Tibial artery (tissue), 4 donors: ENCODE results near the gene UNC45B.
A peak's percentile ranks its signal among the peaks of the same experiment; 100 is the strongest.
"Not testable (repeated sequence)": the region's sequence is repeated elsewhere in the genome, so short reads cannot be mapped to it uniquely, and the experiment has no call there.

Source experiments
- DNase-seq, 2 donors: peaks; one replicate each; pipeline ENCODE4 v3.0.0-alpha.2; 2019
- H3K27ac ChIP-seq, 2 donors: fragments of 200-600 bp; sonication (generic) in 1 of 2; 1 replicate in 1 of 2; 2 replicates in 1 of 2; pipeline ENCODE4 v1.5.1; 2018 to 2019; ENCODE audit warnings: mild to moderate bottlenecking in 1 of 2
- H3K27me3 ChIP-seq, 2 donors: fragments of 200-600 bp; sonication (generic) in 1 of 2; one replicate each; pipeline versions ENCODE4 v1.5.1 to v1.6.0; 2016 to 2019
- H3K36me3 ChIP-seq, 3 donors: fragments of 200-600 bp; sonication (generic) in 2 of 3; one replicate each; pipeline ENCODE4 v1.5.1; 2016 to 2019; ENCODE audit warnings: mild to moderate bottlenecking in 2 of 3
- H3K4me1 ChIP-seq, 4 donors: fragments of 200-600 bp; sonication (generic) in 2 of 4; 1 replicate in 3 of 4; 2 replicates in 1 of 4; pipeline ENCODE4 v1.5.1; 2016 to 2019
- H3K4me3 ChIP-seq, 2 donors: fragments of 200-600 bp; sonication (generic) in 1 of 2; 1 replicate in 1 of 2; 2 replicates in 1 of 2; pipeline ENCODE4 v1.5.1; 2018 to 2019; ENCODE audit warnings: mild to moderate bottlenecking in 2 of 2
- H3K9me3 ChIP-seq, 3 donors: fragments of 200-600 bp; sonication (generic) in 1 of 3; one replicate each; pipeline ENCODE4 v1.5.1; 2016 to 2019
- CTCF ChIP-seq, 2 experiments: fragments of 200-600 bp in 1 of 2; fragments of 450-650 bp in 1 of 2; IDR thresholded peaks; one replicate each; pipeline ENCODE4 v1.5.1; 2017 to 2019; ENCODE audit warnings: antibody characterized with exemption in 2 of 2, mild to moderate bottlenecking in 1 of 2, moderate library complexity in 1 of 2
- intact Hi-C: fragments of 100-400 bp; cut with DNase I; formaldehyde crosslinking; loops from one replicate; pipeline ENCODE4 v1.15.0; 2023; ENCODE audit warnings: low total_unique reads

UNC45B gene

GRCh38 chr17:35104844-35105450, 42.7 kb upstream of the UNC45B start:
- DNase-seq, result no peak
- Histone ChIP-seq H3K27me3 (no peaks in the 10 kb centered on the region), H3K27ac (no peak overlapping the region), H3K9me3 (no peaks in the 10 kb centered on the region), H3K4me3 (no peak overlapping the region), H3K36me3 (peaks cover 15 to 64% (median 43%) of the 10 kb centered on the region in 3 donors), H3K4me1 (no peaks in the 10 kb centered on the region)
- no peak for TF ChIP-seq CTCF (IDR thresholded peaks at IDR 0.05)
- intact Hi-C loops, result no loop called here

- not testable (repeated sequence) for H3K27me3 ChIP-seq, H3K9me3 ChIP-seq, H3K27ac ChIP-seq, H3K4me3 ChIP-seq, H3K4me1 ChIP-seq
- peaks cover 6 to 15% (median 9%) of the 10 kb centered on the region in 3 donors for H3K36me3 ChIP-seq
- intact Hi-C loops, result loop anchor here (10.0 kb wide), 1 partner anchor 126 kb away; the partner anchor contains the start of gene LIG3
- DNase-seq, result peak in 1 of 2 donors; percentile 25
Measured at GRCh38 chr17:35110791-35111190, 36.8 kb upstream of the UNC45B start.

GRCh38 chr17:35116845-35117244, 30.8 kb upstream of the UNC45B start:
- no peak for TF ChIP-seq CTCF (IDR thresholded peaks at IDR 0.05)
- Histone ChIP-seq H3K9me3 (no peaks in the 10 kb centered on the region), H3K4me3 (no peak overlapping the region), H3K27ac (no peak overlapping the region), H3K36me3 (peaks cover 0 to 4% (median 0%) of the 10 kb centered on the region in 3 donors), H3K27me3 (no peaks in the 10 kb centered on the region), H3K4me1 (peaks cover 3 to 20% (median 13%) of the 10 kb centered on the region in 4 donors)
- intact Hi-C loops, result loop anchor here (10.0 kb wide), 1 partner anchor 132 kb away; the partner anchor contains the start of gene LIG3
- no peak for DNase-seq

- no peak overlapping the region for H3K27ac ChIP-seq
- intact Hi-C loops, result loop anchor here (10.0 kb wide), 1 partner anchor 133 kb away; the partner anchor contains the start of gene LIG3
Measured at GRCh38 chr17:35117984-35118383, 29.6 kb upstream of the UNC45B start.

GRCh38 chr17:35119370-35120165, 28.0 kb upstream of the UNC45B start, which contains the start of gene RAD51D:
Gene RAD51D, minus strand, starts transcription at chr17:35119860. Its CDS starts 247 bp downstream, at chr17:35119613.
- TF ChIP-seq CTCF (IDR thresholded peaks at IDR 0.05), result peak; percentile 90 to 96
- intact Hi-C loops, result loop anchor here (5.0 to 10.0 kb wide), 3 partner anchors 135 to 702 kb away; partner anchors contain the start of gene LIG3
- H3K27me3 ChIP-seq, result no peaks in the 10 kb centered on the region
- peak within 1 kb of the TSS; percentile 66 to 73 for H3K4me3 ChIP-seq
- peaks cover 3 to 20% (median 13%) of the 10 kb centered on the region in 4 donors for H3K4me1 ChIP-seq
- H3K27ac ChIP-seq, result peak within 1 kb of the TSS; percentile 61 to 71
- peak; percentile 57 to 77 for DNase-seq
- H3K9me3 ChIP-seq, result no peaks in the 10 kb centered on the region
- H3K36me3 ChIP-seq, result no peaks in the 10 kb centered on the region

More at GRCh38 chr17:35117984-35118383, 29.6 kb upstream of the UNC45B start:
- Histone ChIP-seq H3K9me3 (no peaks in the 10 kb centered on the region), H3K27me3 (no peaks in the 10 kb centered on the region), H3K4me3 (no peak overlapping the region), H3K36me3 (peaks cover 0 to 4% (median 0%) of the 10 kb centered on the region in 3 donors), H3K4me1 (peaks cover 3 to 20% (median 13%) of the 10 kb centered on the region in 4 donors)
- TF ChIP-seq CTCF (IDR thresholded peaks at IDR 0.05), result no peak
- no peak for DNase-seq
